HG02970 (cell line): ENCODE data around the gene GLT6D1.
"Not testable (repeated sequence)": the region's sequence is repeated elsewhere in the genome, so short reads cannot be mapped to it uniquely, and the experiment has no call there.

ENCODE experiments used
- ATAC-seq: cut with Tn5 transposase; IDR thresholded peaks from one replicate; pipeline ENCODE4 v1.9.1; 2021; ENCODE audit warnings: mild to moderate bottlenecking, moderate library complexity, moderate number of reproducible peaks; ENCODE audit not compliant: unreplicated experiment, low FRiP score

The GLT6D1 gene, protein sequence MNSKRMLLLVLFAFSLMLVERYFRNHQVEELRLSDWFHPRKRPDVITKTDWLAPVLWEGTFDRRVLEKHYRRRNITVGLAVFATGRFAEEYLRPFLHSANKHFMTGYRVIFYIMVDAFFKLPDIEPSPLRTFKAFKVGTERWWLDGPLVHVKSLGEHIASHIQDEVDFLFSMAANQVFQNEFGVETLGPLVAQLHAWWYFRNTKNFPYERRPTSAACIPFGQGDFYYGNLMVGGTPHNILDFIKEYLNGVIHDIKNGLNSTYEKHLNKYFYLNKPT

DNA sequence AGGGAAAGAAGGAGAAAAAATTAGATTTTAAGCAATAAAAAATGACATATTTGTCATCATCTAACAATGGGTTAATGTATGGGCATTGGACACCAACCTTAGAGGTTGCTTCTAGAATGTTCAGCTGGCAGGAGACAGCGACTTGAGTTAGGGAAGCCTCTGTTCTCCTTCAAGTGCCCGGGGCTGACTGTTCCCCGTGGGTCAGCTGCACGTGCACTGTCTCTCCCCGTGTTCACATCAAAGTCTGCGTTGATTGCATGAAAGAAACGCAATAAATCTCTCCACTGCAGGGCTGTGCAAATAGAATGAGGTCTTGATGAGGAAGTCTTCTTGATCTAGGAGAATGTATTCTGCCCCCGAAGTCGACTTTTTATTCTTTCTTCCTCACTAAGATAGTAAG is at the start of gene GLT6D1:
GLT6D1 (minus strand) TSS at position 345 of the 400 bp plus-strand sequence. CDS start 353 bp downstream, outside the sequence.
- no peak for ATAC-seq

DNA sequence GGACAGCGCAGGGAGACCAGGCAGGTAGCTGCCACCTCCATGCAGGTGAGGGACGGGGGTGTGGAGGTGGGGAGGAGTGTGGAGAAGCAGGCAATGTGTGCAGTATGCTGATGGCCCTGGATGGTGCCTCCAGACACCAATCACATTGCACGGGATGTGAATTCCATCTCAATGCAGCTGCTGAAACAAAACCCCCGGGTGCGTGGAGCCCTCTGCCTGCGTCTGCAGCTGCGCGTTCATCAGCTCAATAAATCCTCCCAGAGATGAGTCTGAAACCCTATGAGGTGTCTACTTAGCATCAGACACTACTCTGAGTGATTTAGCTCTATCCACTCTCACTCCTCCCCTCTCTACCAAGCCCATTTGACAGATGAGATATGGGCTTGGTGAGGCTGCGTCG is 49.7 kb upstream of the GLT6D1 start:
- no peak for ATAC-seq

DNA sequence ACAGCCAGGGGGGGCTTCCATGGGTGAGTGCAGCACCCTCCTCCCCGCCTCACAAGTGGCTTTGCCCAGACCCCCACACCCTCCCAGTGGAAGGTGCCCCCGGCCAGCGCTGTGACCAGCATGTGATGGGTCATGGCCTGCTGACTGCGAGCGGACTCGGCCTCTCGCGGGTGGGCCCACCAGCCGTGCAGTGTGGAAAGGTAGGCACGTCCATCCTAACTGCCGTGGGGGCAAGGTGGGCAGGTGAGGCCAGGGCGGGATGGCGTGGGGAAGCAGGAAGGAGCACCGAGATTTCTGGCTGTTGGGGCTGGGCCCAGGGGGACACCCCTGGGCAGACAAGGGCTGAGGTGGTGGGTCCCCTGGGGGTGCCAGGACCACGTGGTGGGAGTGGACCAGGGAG is 47.9 kb upstream of the GLT6D1 start:
- ATAC-seq = no peak

DNA sequence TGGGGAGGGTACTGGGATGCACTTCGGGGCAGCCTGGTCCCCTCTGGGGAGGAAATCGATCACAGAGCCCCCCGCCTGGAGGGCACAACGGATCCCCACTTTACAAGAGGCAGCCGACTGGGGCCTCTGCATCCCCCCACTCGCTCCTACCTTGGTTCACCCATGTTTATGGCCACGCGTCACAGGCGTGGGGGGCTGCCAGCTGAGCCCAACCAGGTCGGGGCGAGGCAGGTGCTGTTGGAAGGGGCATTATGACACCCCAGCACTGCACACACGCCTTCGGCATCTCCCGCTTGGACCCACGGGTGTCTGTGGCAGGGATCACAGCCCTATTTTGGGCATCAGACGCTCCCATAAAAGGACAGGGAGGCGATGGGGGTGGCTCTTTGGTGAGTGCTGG is 45.4 kb upstream of the GLT6D1 start:
- ATAC-seq = no peak

DNA sequence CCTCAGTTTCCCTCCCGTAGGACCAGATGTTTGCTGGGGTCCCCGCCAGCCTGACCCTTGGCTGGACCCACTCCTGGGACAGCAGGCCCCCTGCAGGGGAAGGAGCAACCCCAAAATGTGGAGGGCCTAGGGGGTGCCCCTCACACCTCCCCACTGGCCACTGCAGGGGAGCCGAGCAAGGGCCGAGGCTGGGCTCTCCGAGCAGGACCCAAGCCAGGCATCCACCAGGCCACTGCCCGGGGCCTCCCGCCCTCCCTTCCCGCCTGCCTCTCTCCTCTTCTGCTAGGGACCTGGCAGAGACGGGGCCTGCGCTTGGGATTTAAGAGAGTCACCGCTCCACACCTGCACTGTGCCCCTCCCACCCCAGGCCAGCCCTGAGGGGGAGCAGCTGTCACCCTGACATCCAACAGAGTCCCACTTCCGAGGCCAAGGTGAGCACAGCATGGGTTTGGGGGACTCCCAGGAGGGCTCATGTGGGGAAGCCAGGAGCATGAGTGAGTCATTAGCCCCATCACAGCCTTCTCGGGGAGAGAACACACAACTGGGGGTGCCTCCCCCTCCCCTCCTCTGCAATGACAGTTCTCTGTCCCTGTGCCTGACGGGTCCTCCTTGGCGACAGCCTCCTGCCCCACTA is 44.2 kb upstream of the GLT6D1 start:
- no peak for ATAC-seq

DNA sequence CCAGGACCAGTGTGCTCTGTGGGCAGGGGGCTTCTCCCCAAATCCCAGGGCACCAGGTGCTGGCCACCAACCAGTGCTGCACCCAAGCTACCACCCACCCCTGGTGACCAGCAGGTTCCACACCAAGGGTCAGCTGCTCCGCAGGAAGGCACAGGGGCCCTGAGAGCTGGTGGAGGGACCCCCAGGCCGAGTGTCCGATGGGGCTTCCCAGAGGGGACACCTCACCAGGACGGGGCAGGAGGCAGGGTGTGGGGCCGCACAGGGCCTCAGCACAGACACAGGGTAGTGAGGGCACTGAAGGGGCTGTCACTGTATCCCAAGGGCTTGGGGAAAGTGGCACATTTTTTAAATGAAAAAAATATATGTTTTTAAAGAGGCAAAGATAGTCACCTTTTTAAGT is 41.8 kb upstream of the GLT6D1 start:
- ATAC-seq = no peak

DNA sequence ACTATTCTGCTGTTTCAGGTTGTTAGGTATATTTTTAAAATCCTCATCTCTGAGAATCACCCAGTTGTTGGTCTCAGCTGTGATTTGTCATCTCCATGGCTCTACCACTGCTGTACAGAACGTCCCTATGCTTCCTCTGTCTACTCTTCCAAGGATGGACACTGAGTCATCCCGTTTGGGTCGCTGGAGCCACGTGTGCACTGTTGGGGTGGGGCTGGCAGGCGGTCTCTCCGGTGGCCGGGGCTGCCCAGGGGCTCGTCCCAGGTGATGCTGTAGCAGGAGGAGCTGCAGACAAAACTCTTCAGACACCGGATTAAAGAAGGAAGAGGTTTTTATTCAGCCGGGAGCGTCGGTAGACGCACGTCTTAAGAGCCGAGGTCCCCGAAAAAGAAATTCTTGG is 40.7 kb upstream of the GLT6D1 start:
- no peak for ATAC-seq

DNA sequence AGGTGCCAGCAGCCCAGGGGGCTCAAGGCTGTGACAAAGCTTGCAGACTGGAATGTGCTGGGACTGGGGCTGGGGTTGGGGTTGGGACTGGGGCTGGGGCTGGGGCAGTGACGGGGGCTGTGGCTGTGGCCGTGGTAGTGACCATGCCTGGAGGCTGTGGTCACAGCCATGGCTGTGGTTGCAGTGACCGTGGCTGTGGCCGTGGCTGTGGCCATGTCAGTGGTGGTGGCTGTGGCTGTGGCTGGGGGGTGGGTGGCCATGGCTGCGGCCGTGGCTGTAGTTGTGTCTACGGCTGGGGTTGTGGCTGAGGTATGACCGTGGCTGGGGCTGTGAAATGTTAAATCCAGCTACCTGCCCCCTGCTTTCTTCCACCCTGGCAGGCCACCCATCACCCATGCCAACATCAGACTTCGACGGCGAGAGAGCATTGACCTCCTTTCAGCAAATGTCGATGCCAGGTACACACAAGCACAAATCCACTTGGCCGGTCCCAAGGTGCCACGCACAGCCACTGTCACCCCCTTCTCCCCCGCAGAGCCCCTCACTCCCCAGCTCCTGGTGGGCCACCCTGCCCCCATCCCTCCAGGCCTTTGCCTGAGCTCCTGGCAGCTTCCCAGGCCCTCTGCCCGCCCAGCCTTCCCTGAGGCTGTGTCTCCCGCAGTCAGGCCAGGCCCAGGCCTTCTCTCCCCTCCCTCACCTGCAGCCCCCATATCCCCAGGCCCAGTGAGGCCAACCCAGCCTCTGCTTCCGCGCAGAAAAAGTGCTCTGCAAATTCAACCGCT is 39.1 kb upstream of the GLT6D1 start:
- no peak for ATAC-seq

DNA sequence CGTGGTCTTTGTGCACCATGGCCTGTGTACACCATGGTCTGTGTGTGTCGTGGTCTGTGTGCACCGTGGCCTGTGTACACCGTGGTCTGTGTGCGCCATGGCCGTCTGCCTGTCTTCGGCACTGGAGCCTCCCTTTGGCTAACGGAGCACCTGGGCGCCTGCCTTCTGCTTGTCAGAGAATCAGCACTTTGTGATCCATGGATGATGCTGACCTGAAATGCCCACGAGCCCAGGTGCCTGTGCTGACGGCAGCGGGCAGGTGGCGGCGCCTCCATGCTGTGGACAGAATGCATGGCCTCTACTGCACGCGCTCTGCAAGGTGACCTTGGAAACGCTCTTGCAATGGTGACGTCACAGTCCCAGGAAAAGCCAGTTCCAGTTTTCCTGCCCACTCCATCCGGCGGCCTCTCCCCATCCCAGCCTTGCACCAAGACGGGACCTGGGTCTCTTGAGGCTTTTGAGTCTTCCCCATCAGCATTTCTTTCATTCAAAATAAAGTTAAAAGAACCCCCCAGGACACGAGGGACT is 38.4 kb upstream of the GLT6D1 start:
- ATAC-seq = no peak

DNA sequence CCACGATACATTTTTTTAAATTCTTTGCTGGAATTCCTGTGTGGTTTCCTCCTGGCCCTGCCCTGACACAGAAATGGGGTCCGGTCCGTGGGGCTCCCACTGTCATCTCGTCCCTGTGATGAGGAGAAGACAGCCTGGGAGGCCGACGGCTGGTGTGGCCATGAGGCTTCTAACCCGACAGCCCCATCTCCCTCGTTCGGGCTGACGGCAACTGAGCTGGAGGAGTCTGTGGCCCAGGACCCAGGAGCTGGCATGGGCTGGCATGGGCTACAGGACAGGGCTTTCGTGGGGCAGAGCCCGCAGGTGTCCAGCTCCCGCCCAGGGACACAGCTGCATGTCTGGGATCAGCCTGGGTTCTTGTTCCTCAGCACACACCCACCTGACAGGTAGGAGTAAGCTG is 37.6 kb upstream of the GLT6D1 start:
- no peak for ATAC-seq

DNA sequence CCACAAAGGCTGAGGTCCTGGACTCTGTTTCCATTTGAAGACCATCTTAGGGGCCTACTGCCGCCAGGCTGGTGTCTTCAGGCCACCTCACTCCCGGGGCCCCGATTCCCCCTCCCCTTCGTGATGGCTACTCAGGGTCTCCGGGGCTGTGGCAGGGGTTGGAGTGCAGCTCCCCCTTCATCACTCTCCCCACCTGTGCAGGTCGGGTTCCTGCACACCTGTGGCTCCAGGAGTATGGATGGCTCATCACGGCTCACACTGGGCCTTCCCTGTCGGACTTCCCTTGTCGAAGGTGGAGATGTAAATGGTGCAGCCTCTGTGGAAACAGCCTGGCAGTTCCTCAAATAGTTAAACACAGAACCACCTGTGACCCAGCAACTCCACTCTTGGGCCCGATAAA is 35.6 kb upstream of the GLT6D1 start:
- no peak for ATAC-seq

DNA sequence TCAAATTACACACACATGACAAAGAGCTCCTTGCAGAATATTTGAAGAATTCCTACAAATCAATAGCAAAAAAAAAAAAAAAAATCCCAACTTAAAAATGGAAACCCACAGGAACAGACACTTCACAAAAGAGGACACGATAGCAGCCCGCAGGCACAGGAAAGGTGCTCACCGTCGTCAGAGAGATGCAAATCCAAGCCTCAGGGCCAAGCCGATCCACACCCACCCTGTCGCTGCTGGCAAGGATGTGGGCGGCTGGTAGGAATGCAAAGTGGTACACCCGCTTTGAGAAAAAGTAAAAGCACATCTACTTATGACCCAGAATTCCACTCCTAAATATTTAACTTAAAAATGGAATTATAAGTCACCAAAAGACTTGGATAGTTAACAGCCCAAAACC is 34.6 kb upstream of the GLT6D1 start:
- no peak for ATAC-seq

DNA sequence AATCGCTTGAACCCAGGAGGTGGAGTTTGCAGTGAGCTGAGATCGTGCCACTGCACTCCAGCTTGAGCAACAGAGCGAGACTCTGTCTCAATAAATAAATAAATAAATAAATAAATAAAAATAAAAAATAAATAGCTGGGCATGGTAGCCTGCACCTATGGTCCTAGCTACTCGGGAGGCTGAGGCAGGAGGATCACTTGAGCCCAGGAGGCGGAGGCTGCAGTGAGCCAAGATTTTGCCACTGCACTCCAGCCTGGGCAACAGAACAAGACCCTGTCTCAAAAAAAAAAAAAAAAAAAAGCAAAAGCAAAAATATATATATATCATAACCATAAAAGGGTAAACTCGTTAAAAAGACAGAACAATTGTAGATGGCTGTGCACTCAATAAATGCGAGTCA is 33.4 kb upstream of the GLT6D1 start:
- ATAC-seq = not testable (repeated sequence)

DNA sequence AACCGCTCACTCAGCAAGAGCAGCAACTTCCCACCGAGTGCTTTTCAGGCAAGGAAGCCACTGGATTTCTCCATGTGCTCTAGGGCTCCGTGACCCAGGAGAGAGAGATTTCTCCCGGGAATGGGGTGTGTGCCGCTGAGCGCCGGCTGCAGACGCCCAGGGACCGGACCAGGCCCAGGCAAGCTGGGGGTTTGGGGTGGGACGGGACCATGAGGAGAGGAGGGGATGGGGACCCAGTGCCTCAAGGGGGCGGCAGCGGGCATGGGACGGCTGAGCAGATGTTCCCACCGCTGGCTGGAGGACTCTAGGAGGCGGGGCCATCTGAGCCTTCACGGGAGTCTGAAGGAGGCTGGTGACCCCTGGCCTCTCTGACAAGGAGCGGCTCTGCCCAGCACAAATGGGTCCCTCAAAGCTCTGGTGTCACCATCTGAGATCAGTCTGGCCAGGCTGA is 32.3 kb upstream of the GLT6D1 start:
- ATAC-seq = no peak

DNA sequence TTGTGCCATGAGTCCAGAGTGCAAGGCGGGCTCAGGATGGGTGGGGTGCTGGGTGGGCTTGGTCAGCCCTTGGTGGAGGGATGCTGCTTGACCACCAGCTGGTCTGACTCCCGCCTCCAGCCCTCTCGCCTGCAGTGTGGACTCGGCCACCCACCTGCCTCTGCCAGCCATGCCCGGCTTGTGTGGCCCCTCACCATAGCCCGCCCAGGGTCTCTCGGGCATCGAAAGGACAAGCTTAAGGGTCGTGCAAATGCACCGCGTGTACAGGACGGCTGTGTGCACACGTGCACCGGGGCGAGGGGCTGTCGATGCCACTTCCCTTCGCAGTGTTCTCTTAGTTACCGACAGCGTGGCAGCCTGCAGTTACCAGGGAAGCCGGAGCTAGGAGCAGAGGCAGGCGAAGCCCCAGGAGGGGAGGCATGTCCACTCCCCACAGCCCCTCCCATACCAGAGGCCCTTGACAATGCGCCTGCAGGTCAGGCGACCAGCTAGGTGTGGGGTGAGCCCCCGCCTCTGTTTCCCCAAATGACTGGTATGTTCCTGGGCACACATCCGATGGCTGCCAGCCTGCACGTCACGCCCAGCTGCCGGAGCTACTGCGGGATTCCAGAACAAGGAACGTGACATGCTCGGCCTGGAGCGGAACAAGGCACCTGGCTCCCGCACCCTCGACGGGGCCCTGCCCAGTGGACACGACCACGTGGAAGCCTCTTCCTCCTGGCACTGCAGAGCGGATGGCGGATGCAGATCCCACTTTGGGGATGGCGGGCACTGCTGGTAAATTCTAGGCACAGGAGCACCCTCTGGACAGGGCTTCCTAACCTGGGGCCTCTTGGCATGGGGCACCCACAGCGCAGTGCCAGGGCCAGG is 31.6 kb upstream of the GLT6D1 start:
- ATAC-seq = no peak

DNA sequence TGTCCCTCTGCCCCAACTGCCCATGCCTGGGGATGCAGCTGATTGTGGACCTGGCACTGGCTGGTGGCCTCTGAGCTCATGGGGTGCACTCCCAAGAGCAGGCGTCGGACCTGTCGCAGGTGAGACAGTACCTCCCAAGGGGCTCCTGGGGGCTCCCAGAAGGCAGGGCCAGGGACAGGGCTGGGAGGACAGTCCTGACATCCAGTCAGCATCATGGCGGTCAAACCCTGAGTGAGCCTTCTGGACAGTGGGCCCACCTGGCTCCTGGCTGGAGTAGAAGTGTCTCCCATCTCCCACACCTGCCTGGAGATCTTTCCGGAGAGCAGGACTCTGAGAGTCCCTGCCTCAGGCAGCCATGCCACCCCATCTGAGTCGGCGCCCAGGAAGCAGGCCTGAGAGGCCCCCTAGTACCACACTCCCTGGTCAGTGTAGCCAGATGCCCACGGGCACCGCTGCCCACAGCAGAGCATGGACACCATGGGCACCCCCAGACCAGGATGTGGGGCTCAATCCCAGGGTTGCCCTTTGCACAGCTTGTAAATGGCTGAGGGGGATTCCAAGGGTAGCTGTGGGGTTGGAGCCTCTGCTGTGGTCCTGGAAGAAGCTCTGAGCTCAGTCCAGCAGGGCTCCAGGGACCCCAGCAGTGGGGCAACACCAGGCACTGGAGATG is 30.4 kb upstream of the GLT6D1 start:
- ATAC-seq = no peak

DNA sequence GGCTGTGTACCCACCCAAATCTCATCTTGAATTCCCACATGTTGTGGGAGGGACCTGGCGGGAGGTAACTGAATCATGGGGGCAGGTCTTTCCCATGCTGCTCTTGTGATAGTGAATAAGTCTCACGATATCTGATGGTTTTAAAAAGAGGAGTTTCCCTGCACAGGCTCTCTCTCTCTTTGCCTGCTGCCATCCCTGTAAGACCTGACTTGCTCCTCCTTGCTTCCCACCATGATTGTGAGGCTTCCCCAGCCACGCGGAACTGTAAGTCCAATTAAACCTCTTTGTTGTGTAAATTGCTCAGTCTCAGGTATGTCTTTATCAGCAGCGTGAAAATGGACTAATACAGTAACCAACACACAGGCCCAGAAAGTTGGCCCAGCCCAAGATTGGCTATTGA is 29.7 kb upstream of the GLT6D1 start:
- not testable (repeated sequence) for ATAC-seq

DNA sequence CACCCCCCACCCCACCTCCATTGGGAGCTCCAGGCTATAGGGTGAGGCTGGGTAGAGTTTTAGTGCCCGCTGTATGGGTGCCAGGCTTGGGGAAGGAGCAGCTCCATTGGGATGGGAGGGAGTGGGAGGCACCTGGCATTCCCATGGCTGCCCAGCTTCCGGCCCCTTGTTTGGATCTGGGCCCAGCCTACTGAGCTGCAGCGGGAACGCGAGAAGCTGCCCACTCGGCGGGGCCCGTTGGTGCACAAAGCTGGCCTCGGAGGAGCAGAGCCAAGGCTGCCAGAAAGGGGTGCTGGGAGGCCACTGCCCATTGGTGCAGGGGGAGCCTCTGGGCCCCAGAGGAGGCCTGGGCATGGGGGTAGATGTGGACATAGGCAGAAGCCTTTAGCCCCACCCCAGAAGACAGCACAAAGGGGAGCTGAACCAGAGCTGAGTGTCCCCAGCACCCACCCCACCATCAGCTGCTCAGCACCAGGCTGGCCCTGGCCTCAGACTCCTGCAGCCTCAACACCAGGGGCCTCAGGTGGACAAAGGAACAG is 28.2 kb upstream of the GLT6D1 start:
- ATAC-seq = no peak
